Measurements from ENCODE around the gene OLIG1.

GRCh38 chr21:33039536-33039935 is 30.4 kb upstream of the OLIG1 start:
- no peak for TF ChIP-seq GATA3 (IDR thresholded peaks at IDR 0.05; ENCODE audit: low read depth, low read length)
- TF ChIP-seq GATA2 (IDR thresholded peaks at IDR 0.05; ENCODE audit: low read depth, low read length) = no peak

Data from SH-SY5Y (cell line).